ENCODE measurements around the gene CYBRD1. TPM values are rescaled to one million over a fixed set of nuclear protein-coding genes. Genes with fewer than 3 reads are reported as not detected.

CYBRD1 gene
- polyA plus RNA-seq, 1 donor (not counting 4 experiments of a cell fraction or from before 2014, with no cell fraction given): 72.7 TPM

- no peaks in the 10 kb centered on the region for H3K79me2 ChIP-seq (ENCODE audit: control insufficient read depth, insufficient read depth, low read length)
- no peaks in the 10 kb centered on the region for H3K36me3 ChIP-seq (ENCODE audit: control insufficient read depth in 2 of 2, extremely low read depth in 1 of 2, insufficient read depth in 2 of 2, low read length in 2 of 2)
- H3K27ac ChIP-seq (ENCODE audit: control insufficient read depth, insufficient read depth, low read length): no peak overlapping the region
- H2AFZ ChIP-seq (ENCODE audit: control insufficient read depth, low read length): no peak overlapping the region
- TF ChIP-seq CTCF (optimal IDR thresholded peaks at IDR 0.05 in 1 of 3, IDR thresholded peaks at IDR 0.05 in 1 of 3, conservative IDR thresholded peaks at IDR 0.05 in 1 of 3; ENCODE audit: extremely low read depth in 1 of 3, insufficient read depth in 2 of 3, low read length in 3 of 3) (peak in 1 of 3 experiments; percentile 14), EZH2 (IDR thresholded peaks at IDR 0.05; ENCODE audit: low read length) (no peak)
- no peaks in the 10 kb centered on the region for H4K20me1 ChIP-seq (ENCODE audit: control insufficient read depth, extremely low read depth, insufficient read depth, low read length)
- H3K27me3 ChIP-seq (ENCODE audit: control insufficient read depth, extremely low read depth, insufficient read depth, low read length): no peaks in the 10 kb centered on the region
- dilution Hi-C loops (cut with MboI; ENCODE audit: extremely low pct_ligation_motif_present, low sequenced_read_pairs): no loop called here
- H3K4me1 ChIP-seq (ENCODE audit: control insufficient read depth, extremely low read depth, insufficient read depth, low read length): no peaks in the 10 kb centered on the region
- DNase-seq (ENCODE audit: low read depth, low spot score) (no peak), FAIRE-seq (no peak)
- H3K9me3 ChIP-seq (ENCODE audit: control insufficient read depth, low read depth, low read length): no peaks in the 10 kb centered on the region
- H3K9ac ChIP-seq (ENCODE audit: control insufficient read depth, extremely low read depth, insufficient read depth, low read length): no peak overlapping the region
- no peak overlapping the region for H3K4me2 ChIP-seq (ENCODE audit: control insufficient read depth, extremely low read depth, insufficient read depth, low read depth, low read length)
- H3K4me3 ChIP-seq (ENCODE audit: control insufficient read depth in 2 of 3, extremely low read depth in 1 of 3, insufficient read depth in 2 of 3, low read depth in 1 of 3, low read length in 3 of 3): no peak overlapping the region
- no peaks in the 10 kb centered on the region for H3K9me1 ChIP-seq (ENCODE audit: control insufficient read depth, extremely low read depth, insufficient read depth, low read length)
Observed at GRCh38 chr2:171568089-171568488, 45.8 kb downstream of the CYBRD1 start.

DNA sequence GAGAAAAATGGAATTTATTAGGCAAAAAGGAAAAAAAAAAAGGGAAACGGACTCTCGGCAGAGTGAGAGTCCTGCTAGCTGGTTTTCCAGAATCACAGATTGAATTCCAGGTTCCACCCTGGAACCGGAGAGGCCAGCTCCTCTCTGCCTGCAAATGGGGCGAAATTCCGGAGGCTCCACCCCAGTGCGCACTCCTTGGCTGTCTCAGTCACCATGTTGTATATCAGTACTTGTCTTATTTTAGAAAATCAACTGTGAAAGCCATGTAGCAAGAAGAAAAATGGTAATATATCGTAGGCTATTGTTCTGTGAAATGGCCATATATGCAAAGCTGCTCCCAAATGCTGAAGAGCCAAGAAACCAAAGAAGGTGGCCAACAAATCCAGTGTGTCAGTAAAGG lies 49.4 kb downstream of the CYBRD1 start:
- no peak overlapping the region for H3K4me3 ChIP-seq (ENCODE audit: control insufficient read depth in 2 of 3, extremely low read depth in 1 of 3, insufficient read depth in 2 of 3, low read depth in 1 of 3, low read length in 3 of 3)
- no peaks in the 10 kb centered on the region for H4K20me1 ChIP-seq (ENCODE audit: control insufficient read depth, extremely low read depth, insufficient read depth, low read length)
- TF ChIP-seq CTCF (optimal IDR thresholded peaks at IDR 0.05 in 1 of 3, IDR thresholded peaks at IDR 0.05 in 1 of 3, conservative IDR thresholded peaks at IDR 0.05 in 1 of 3; ENCODE audit: extremely low read depth in 1 of 3, insufficient read depth in 2 of 3, low read length in 3 of 3) (no peak), EZH2 (IDR thresholded peaks at IDR 0.05; ENCODE audit: low read length) (no peak)
- no peak overlapping the region for H2AFZ ChIP-seq (ENCODE audit: control insufficient read depth, low read length)
- dilution Hi-C loops (cut with MboI; ENCODE audit: extremely low pct_ligation_motif_present, low sequenced_read_pairs): no loop called here
- H3K9me1 ChIP-seq (ENCODE audit: control insufficient read depth, extremely low read depth, insufficient read depth, low read length): no peaks in the 10 kb centered on the region
- DNase-seq (ENCODE audit: low read depth, low spot score) (no peak), FAIRE-seq (no peak)
- no peaks in the 10 kb centered on the region for H3K4me1 ChIP-seq (ENCODE audit: control insufficient read depth, extremely low read depth, insufficient read depth, low read length)
- no peaks in the 10 kb centered on the region for H3K27me3 ChIP-seq (ENCODE audit: control insufficient read depth, extremely low read depth, insufficient read depth, low read length)
- no peak overlapping the region for H3K27ac ChIP-seq (ENCODE audit: control insufficient read depth, insufficient read depth, low read length)
- no peaks in the 10 kb centered on the region for H3K79me2 ChIP-seq (ENCODE audit: control insufficient read depth, insufficient read depth, low read length)
- H3K36me3 ChIP-seq (ENCODE audit: control insufficient read depth in 2 of 2, extremely low read depth in 1 of 2, insufficient read depth in 2 of 2, low read length in 2 of 2): no peaks in the 10 kb centered on the region
- H3K4me2 ChIP-seq (ENCODE audit: control insufficient read depth, extremely low read depth, insufficient read depth, low read depth, low read length): no peak overlapping the region
- H3K9me3 ChIP-seq (ENCODE audit: control insufficient read depth, low read depth, low read length): no peaks in the 10 kb centered on the region
- H3K9ac ChIP-seq (ENCODE audit: control insufficient read depth, extremely low read depth, insufficient read depth, low read length): no peak overlapping the region
